ENCODE data around the gene MRE11. TPM values are rescaled to one million over a fixed set of nuclear protein-coding genes. Genes with fewer than 3 reads are reported as not detected.
"Not testable (repeated sequence)": the region's sequence is repeated elsewhere in the genome, so short reads cannot be mapped to it uniquely, and the experiment has no call there.

Gene MRE11
- total RNA-seq, 4 donors from 2014 or later: 5.6 to 17.0 (median 9.9) TPM

- Histone ChIP-seq H3K27ac (peak overlapping the region in 2 of 4 donors; percentile 21 to 34), H3K9me3 (no peaks in the 10 kb centered on the region), H3K4me3 (peak overlapping the region in 1 of 4 donors; percentile 66), H3K36me3 (no peaks in the 10 kb centered on the region), H3K27me3 (no peaks in the 10 kb centered on the region), H3K4me1 (peaks cover 0 to 20% (median 11%) of the 10 kb centered on the region in 4 donors)
- no peak for TF ChIP-seq POLR2A (IDR thresholded peaks at IDR 0.05)
- TF ChIP-seq POLR2AphosphoS5 (IDR thresholded peaks at IDR 0.05): peak in 1 of 3 donors; percentile 33
- peak; percentile 38 for DNase-seq
- in situ Hi-C loops (cut with MboI; ENCODE audit: low pct_ligation_motif_present in 1 of 4, low pct_unique_long_range_greater_than_20kb in 1 of 4, low sequenced_read_pairs in 3 of 4) (loop anchor here in 1 of 4 donors (25.0 kb wide), 1 partner anchor 626 kb away; no protein-coding TSS in a partner anchor), intact Hi-C loops (cut with DNase I; ENCODE audit: low total_unique reads) (no loop called here)
- WGBS, 2 donors (ENCODE audit: low coverage in 1 of 2): 17 to 51% methylated on average over 1 to 2 of the region's 2 CpGs
Measured at GRCh38 chr11:94513091-94513490, 19.4 kb upstream of the MRE11 start.

GRCh38 chr11:94511932-94512781 lies 18.5 kb upstream of the MRE11 start, which contains the start of gene C11orf97:
TSS of gene C11orf97 (plus strand) at chr11:94512461. CDS start at chr11:94512529, 68 bp downstream.
- no peaks in the 10 kb centered on the region for H3K27me3 ChIP-seq
- H3K4me1 ChIP-seq: peaks cover 0 to 20% (median 11%) of the 10 kb centered on the region in 4 donors
- DNase-seq: peak; percentile 59
- WGBS, 2 donors (ENCODE audit: low coverage in 1 of 2): 19 to 44% methylated on average over 19 to 53 of the region's 53 CpGs
- TF ChIP-seq EP300 (IDR thresholded peaks at IDR 0.05; ENCODE audit: low read depth): no peak
- TF ChIP-seq POLR2AphosphoS5 (IDR thresholded peaks at IDR 0.05): no peak
- no peak for TF ChIP-seq POLR2A (IDR thresholded peaks at IDR 0.05)
- TF ChIP-seq CTCF (IDR thresholded peaks at IDR 0.05): no peak
- H3K36me3 ChIP-seq: no peaks in the 10 kb centered on the region
- peak within 1 kb of the TSS in 3 of 4 donors; percentile 21 to 34 (median 24) for H3K27ac ChIP-seq
- in situ Hi-C loops (cut with MboI; ENCODE audit: low pct_ligation_motif_present in 1 of 4, low pct_unique_long_range_greater_than_20kb in 1 of 4, low sequenced_read_pairs in 3 of 4) (loop anchor here in 1 of 4 donors (25.0 kb wide), 1 partner anchor 625 kb away; no protein-coding TSS in a partner anchor), intact Hi-C loops (cut with DNase I; ENCODE audit: low total_unique reads) (no loop called here)
- H3K4me3 ChIP-seq: peak within 1 kb of the TSS; percentile 15 to 66 (median 45)
- no peaks in the 10 kb centered on the region for H3K9me3 ChIP-seq

- no peak for DNase-seq
- intact Hi-C loops (cut with DNase I; ENCODE audit: low total_unique reads) (loop anchor here (10.0 kb wide), 1 partner anchor 613 kb away; no protein-coding TSS in a partner anchor), in situ Hi-C loops (cut with MboI; ENCODE audit: low pct_ligation_motif_present in 1 of 4, low pct_unique_long_range_greater_than_20kb in 1 of 4, low sequenced_read_pairs in 3 of 4) (loop anchor here in 1 of 4 donors (10.0 to 25.0 kb wide), 2 partner anchors 183 to 620 kb away; no protein-coding TSS in a partner anchor)
- Histone ChIP-seq H3K27ac (no peak overlapping the region), H3K36me3 (no peaks in the 10 kb centered on the region), H3K9me3 (no peaks in the 10 kb centered on the region), H3K27me3 (no peaks in the 10 kb centered on the region), H3K4me3 (no peak overlapping the region), H3K4me1 (peaks cover 0 to 8% (median 6%) of the 10 kb centered on the region in 4 donors)
- TF ChIP-seq CTCF (IDR thresholded peaks at IDR 0.05): no peak
- no peak for TF ChIP-seq POLR2A (IDR thresholded peaks at IDR 0.05)
- no peak for TF ChIP-seq POLR2AphosphoS5 (IDR thresholded peaks at IDR 0.05)
- TF ChIP-seq EP300 (IDR thresholded peaks at IDR 0.05; ENCODE audit: low read depth): no peak
- 32 to 53% methylated on average over 4 of the region's 4 CpGs for WGBS, 2 donors (ENCODE audit: low coverage in 1 of 2)
Measured at GRCh38 chr11:94507485-94507884, 13.8 kb upstream of the MRE11 start.

GRCh38 chr11:94506513-94506912 lies 12.9 kb upstream of the MRE11 start:
- not testable (repeated sequence) for H3K27me3 ChIP-seq, H3K27ac ChIP-seq, H3K4me1 ChIP-seq, DNase-seq, H3K9me3 ChIP-seq, H3K4me3 ChIP-seq, H3K36me3 ChIP-seq
- 91 to 93% methylated on average over 5 of the region's 5 CpGs for WGBS, 2 donors (ENCODE audit: low coverage in 1 of 2)
- in situ Hi-C loops (cut with MboI; ENCODE audit: low pct_ligation_motif_present in 1 of 4, low pct_unique_long_range_greater_than_20kb in 1 of 4, low sequenced_read_pairs in 3 of 4) (loop anchor here in 1 of 4 donors (10.0 to 25.0 kb wide), 2 partner anchors 182 to 619 kb away; no protein-coding TSS in a partner anchor), intact Hi-C loops (cut with DNase I; ENCODE audit: low total_unique reads) (loop anchor here (10.0 kb wide), 1 partner anchor 612 kb away; no protein-coding TSS in a partner anchor)
